ENCODE measurements around the gene MTMR3.

DNA sequence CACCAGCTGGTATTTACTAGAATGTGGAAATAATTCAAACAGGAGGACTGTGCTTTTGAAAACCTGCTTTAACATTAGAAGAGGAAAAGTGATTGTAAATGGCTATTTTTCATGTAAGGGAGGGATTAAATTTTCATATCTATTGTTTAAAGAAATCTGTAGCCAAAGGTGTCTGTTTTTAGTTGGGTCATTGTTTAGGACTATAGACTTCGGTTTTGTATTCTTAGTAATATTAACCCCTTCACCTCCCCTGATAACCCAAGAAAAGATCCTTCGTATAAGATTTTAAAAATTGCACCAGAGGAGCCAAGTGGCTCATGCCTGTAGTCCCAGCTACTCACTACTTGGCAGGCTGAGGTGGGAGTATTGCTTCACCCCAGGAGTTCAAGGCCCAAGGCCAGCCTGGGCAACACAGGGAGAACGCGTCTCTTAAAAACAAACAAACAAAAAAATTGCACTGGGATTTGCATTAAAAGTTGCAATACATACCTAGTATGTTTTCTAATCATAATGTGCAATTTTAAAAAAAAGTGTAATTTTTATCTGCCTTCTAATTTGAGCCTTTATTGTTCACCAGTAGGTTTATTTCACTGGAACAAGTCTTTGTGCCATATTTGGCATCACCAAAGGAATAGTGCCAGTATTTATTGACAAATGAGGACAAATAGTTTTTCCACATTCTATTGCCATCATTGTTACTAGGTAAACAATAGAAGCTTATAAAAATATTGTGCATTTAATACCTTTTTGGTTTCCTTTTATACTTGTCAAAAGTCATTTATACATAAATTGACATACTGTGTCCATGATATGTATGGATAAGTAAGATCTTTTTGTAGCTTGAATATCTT, 34.3 kb downstream of the MTMR3 start:
- no peak for TF ChIP-seq POLR2A (IDR thresholded peaks at IDR 0.05)
- TF ChIP-seq, protein P1, sequence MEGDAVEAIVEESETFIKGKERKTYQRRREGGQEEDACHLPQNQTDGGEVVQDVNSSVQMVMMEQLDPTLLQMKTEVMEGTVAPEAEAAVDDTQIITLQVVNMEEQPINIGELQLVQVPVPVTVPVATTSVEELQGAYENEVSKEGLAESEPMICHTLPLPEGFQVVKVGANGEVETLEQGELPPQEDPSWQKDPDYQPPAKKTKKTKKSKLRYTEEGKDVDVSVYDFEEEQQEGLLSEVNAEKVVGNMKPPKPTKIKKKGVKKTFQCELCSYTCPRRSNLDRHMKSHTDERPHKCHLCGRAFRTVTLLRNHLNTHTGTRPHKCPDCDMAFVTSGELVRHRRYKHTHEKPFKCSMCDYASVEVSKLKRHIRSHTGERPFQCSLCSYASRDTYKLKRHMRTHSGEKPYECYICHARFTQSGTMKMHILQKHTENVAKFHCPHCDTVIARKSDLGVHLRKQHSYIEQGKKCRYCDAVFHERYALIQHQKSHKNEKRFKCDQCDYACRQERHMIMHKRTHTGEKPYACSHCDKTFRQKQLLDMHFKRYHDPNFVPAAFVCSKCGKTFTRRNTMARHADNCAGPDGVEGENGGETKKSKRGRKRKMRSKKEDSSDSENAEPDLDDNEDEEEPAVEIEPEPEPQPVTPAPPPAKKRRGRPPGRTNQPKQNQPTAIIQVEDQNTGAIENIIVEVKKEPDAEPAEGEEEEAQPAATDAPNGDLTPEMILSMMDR (IDR thresholded peaks at IDR 0.05), result no peak
- TF ChIP-seq POLR2AphosphoS5 (IDR thresholded peaks at IDR 0.05), result no peak
- no peak for TF ChIP-seq EP300 (IDR thresholded peaks at IDR 0.05)
